ENCODE results near the gene QRSL1.

Gene QRSL1

GRCh38 chr6:106667022-106667402 lies 37.6 kb downstream of the QRSL1 start:
- Histone ChIP-seq H2BK15ac (replicated peaks; ENCODE audit: low read depth) (no peak overlapping the region), H3K4me3 (ENCODE audit: low read length) (no peak overlapping the region), H3K18ac (ENCODE audit: low read length) (no peak overlapping the region), H3K4ac (ENCODE audit: low read depth, low read length) (no peak overlapping the region), H3K27ac (ENCODE audit: low read depth, low read length) (no peak overlapping the region), H3K4me1 (ENCODE audit: control insufficient read depth, low read depth, low read length) (no peaks in the 10 kb centered on the region), H3K79me1 (ENCODE audit: low read length) (no peaks in the 10 kb centered on the region), H3K79me2 (ENCODE audit: control insufficient read depth, insufficient read depth, low read length) (no peaks in the 10 kb centered on the region), H2AK5ac (ENCODE audit: low read length) (no peak overlapping the region), H3K36me3 (ENCODE audit: control insufficient read depth, insufficient read depth, low read length) (no peaks in the 10 kb centered on the region), H2BK5ac (ENCODE audit: low read length) (no peak overlapping the region), H3K9ac (ENCODE audit: low read length) (no peak overlapping the region), H3K4me2 (ENCODE audit: low read length) (no peak overlapping the region), H3K23ac (ENCODE audit: low read length) (no peak overlapping the region), H3K27me3 (ENCODE audit: insufficient read depth, low read length, poor library complexity) (no peaks in the 10 kb centered on the region), H4K5ac (ENCODE audit: low read length) (no peak overlapping the region), H3K56ac (ENCODE audit: low read length) (no peak overlapping the region), H2BK120ac (ENCODE audit: low read depth, low read length) (no peak overlapping the region), H4K8ac (ENCODE audit: low read depth, low read length) (no peak overlapping the region)
- no CpG with 5 or more reads among the region's 4 CpGs for WGBS (ENCODE audit: extremely low coverage, insufficient coverage, low lambda C conversion rate)
- DNase-seq: no peak

DNA sequence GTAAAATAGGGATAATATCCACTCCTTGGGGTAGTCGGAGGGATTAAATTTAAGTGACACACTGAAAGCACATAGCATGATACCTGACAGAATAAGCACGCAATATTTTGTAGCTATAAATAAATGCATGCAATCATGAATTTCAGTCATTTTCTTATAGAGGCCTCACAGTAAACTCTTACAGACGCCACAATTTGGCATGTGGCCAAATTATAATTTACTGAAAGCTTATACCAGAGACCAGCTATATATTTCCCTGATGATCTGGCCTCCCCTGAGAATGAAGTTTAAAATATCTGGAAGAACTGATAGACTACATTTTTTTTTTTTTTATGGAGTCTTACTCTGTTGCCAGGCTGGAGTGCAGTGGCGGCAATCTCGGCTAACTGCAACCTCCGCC lies 40.9 kb downstream of the QRSL1 start:
- no peak overlapping the region for H2BK5ac ChIP-seq (ENCODE audit: low read length)
- H3K36me3 ChIP-seq (ENCODE audit: control insufficient read depth, insufficient read depth, low read length): no peaks in the 10 kb centered on the region
- H2BK120ac ChIP-seq (ENCODE audit: low read depth, low read length): no peak overlapping the region
- H3K79me1 ChIP-seq (ENCODE audit: low read length): no peaks in the 10 kb centered on the region
- no peak overlapping the region for H4K5ac ChIP-seq (ENCODE audit: low read length)
- WGBS (ENCODE audit: extremely low coverage, insufficient coverage, low lambda C conversion rate): no CpG with 5 or more reads among the region's 6 CpGs
- DNase-seq: no peak
- no peak overlapping the region for H3K4me2 ChIP-seq (ENCODE audit: low read length)
- H3K4ac ChIP-seq (ENCODE audit: low read depth, low read length): no peak overlapping the region
- H3K9ac ChIP-seq (ENCODE audit: low read length): no peak overlapping the region
- no peaks in the 10 kb centered on the region for H3K4me1 ChIP-seq (ENCODE audit: control insufficient read depth, low read depth, low read length)
- no peak overlapping the region for H3K27ac ChIP-seq (ENCODE audit: low read depth, low read length)
- no peak overlapping the region for H3K4me3 ChIP-seq (ENCODE audit: low read length)
- no peaks in the 10 kb centered on the region for H3K79me2 ChIP-seq (ENCODE audit: control insufficient read depth, insufficient read depth, low read length)
- no peak overlapping the region for H2BK15ac ChIP-seq (replicated peaks; ENCODE audit: low read depth)
- H3K18ac ChIP-seq (ENCODE audit: low read length): no peak overlapping the region
- H3K23ac ChIP-seq (ENCODE audit: low read length): no peak overlapping the region
- no peaks in the 10 kb centered on the region for H3K27me3 ChIP-seq (ENCODE audit: insufficient read depth, low read length, poor library complexity)
- H4K8ac ChIP-seq (ENCODE audit: low read depth, low read length): no peak overlapping the region
- H3K56ac ChIP-seq (ENCODE audit: low read length): no peak overlapping the region
- H2AK5ac ChIP-seq (ENCODE audit: low read length): no peak overlapping the region

GRCh38 chr6:106671651-106672050 lies 42.3 kb downstream of the QRSL1 start:
- Histone ChIP-seq H3K79me1 (ENCODE audit: low read length) (no peaks in the 10 kb centered on the region), H3K27ac (ENCODE audit: low read depth, low read length) (no peak overlapping the region), H4K5ac (ENCODE audit: low read length) (no peak overlapping the region), H4K8ac (ENCODE audit: low read depth, low read length) (no peak overlapping the region), H3K18ac (ENCODE audit: low read length) (no peak overlapping the region), H3K9ac (ENCODE audit: low read length) (no peak overlapping the region), H2BK120ac (ENCODE audit: low read depth, low read length) (no peak overlapping the region), H3K4me1 (ENCODE audit: control insufficient read depth, low read depth, low read length) (no peaks in the 10 kb centered on the region), H2BK15ac (replicated peaks; ENCODE audit: low read depth) (no peak overlapping the region), H3K79me2 (ENCODE audit: control insufficient read depth, insufficient read depth, low read length) (no peaks in the 10 kb centered on the region), H2AK5ac (ENCODE audit: low read length) (no peak overlapping the region), H3K4me2 (ENCODE audit: low read length) (no peak overlapping the region), H3K27me3 (ENCODE audit: insufficient read depth, low read length, poor library complexity) (no peaks in the 10 kb centered on the region), H3K56ac (ENCODE audit: low read length) (no peak overlapping the region), H3K23ac (ENCODE audit: low read length) (no peak overlapping the region), H3K4me3 (ENCODE audit: low read length) (no peak overlapping the region), H2BK5ac (ENCODE audit: low read length) (no peak overlapping the region), H3K36me3 (ENCODE audit: control insufficient read depth, insufficient read depth, low read length) (no peaks in the 10 kb centered on the region), H3K4ac (ENCODE audit: low read depth, low read length) (no peak overlapping the region)
- DNase-seq: no peak
- no CpG with 5 or more reads among the region's 3 CpGs for WGBS (ENCODE audit: extremely low coverage, insufficient coverage, low lambda C conversion rate)

- Histone ChIP-seq H3K56ac (ENCODE audit: low read length) (no peak overlapping the region), H3K27me3 (ENCODE audit: insufficient read depth, low read length, poor library complexity) (no peaks in the 10 kb centered on the region), H2AK5ac (ENCODE audit: low read length) (no peak overlapping the region), H2BK5ac (ENCODE audit: low read length) (no peak overlapping the region), H4K5ac (ENCODE audit: low read length) (no peak overlapping the region), H3K79me2 (ENCODE audit: control insufficient read depth, insufficient read depth, low read length) (no peaks in the 10 kb centered on the region), H3K9ac (ENCODE audit: low read length) (no peak overlapping the region), H3K4ac (ENCODE audit: low read depth, low read length) (no peak overlapping the region), H3K27ac (ENCODE audit: low read depth, low read length) (no peak overlapping the region), H4K8ac (ENCODE audit: low read depth, low read length) (no peak overlapping the region), H3K79me1 (ENCODE audit: low read length) (no peaks in the 10 kb centered on the region), H3K4me3 (ENCODE audit: low read length) (no peak overlapping the region), H3K23ac (ENCODE audit: low read length) (no peak overlapping the region), H3K4me2 (ENCODE audit: low read length) (no peak overlapping the region), H2BK15ac (replicated peaks; ENCODE audit: low read depth) (no peak overlapping the region), H3K18ac (ENCODE audit: low read length) (no peak overlapping the region), H2BK120ac (ENCODE audit: low read depth, low read length) (no peak overlapping the region), H3K36me3 (ENCODE audit: control insufficient read depth, insufficient read depth, low read length) (no peaks in the 10 kb centered on the region), H3K4me1 (ENCODE audit: control insufficient read depth, low read depth, low read length) (no peaks in the 10 kb centered on the region)
- DNase-seq: no peak
Measured at GRCh38 chr6:106674541-106675229, 45.3 kb downstream of the QRSL1 start.

DNA sequence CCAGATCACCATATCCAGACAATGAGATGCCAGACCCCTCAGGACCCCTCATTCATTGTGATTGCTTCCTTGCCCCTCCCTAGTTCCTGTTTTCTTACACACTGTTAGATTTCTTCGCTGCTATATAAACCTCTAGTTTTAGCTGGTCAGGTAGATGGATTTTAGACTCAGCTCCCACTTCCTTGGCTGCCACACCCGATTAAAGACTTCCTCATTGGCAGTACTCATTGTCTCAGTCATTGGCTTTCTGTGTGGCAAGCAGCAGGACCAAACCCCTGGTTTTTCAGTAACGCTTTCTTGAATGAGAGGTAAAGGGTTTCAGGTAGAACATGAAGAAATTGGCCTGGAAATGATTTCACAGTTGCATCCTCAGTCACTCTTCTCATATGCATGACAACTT lies 47.9 kb downstream of the QRSL1 start:
- Histone ChIP-seq H2AK5ac (ENCODE audit: low read length) (no peak overlapping the region), H3K56ac (ENCODE audit: low read length) (no peak overlapping the region), H3K27me3 (ENCODE audit: insufficient read depth, low read length, poor library complexity) (no peaks in the 10 kb centered on the region), H3K27ac (ENCODE audit: low read depth, low read length) (no peak overlapping the region), H2BK15ac (replicated peaks; ENCODE audit: low read depth) (no peak overlapping the region), H4K8ac (ENCODE audit: low read depth, low read length) (no peak overlapping the region), H3K79me1 (ENCODE audit: low read length) (no peaks in the 10 kb centered on the region), H3K4ac (ENCODE audit: low read depth, low read length) (no peak overlapping the region), H3K23ac (ENCODE audit: low read length) (no peak overlapping the region), H3K36me3 (ENCODE audit: control insufficient read depth, insufficient read depth, low read length) (no peaks in the 10 kb centered on the region), H3K4me3 (ENCODE audit: low read length) (no peak overlapping the region), H3K18ac (ENCODE audit: low read length) (no peak overlapping the region), H3K4me1 (ENCODE audit: control insufficient read depth, low read depth, low read length) (no peaks in the 10 kb centered on the region), H2BK120ac (ENCODE audit: low read depth, low read length) (no peak overlapping the region), H3K79me2 (ENCODE audit: control insufficient read depth, insufficient read depth, low read length) (no peaks in the 10 kb centered on the region), H4K5ac (ENCODE audit: low read length) (no peak overlapping the region), H2BK5ac (ENCODE audit: low read length) (no peak overlapping the region), H3K4me2 (ENCODE audit: low read length) (no peak overlapping the region), H3K9ac (ENCODE audit: low read length) (no peak overlapping the region)
- WGBS (ENCODE audit: extremely low coverage, insufficient coverage, low lambda C conversion rate): no CpG with 5 or more reads among the region's 3 CpGs
- no peak for DNase-seq

DNA sequence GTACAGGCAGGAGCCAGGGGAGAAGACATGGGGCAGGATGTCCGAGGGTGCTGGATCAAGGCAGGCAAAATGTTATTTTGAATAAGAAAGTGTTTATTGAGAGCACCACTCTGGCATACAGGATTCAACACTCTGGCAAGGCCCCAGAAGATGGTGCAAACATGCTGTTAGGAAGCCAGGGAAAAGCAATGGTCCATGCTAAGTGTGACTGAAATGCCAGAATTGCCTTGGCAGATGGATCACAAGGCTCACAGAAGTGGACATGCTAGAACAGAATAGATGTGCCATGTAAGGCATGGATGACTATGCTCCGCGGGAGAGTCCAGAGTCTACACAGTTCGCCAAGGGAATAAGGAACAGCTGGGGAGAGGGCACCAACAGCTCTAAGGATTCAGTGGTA lies 54.6 kb downstream of the QRSL1 start:
- Histone ChIP-seq H3K4me1 (ENCODE audit: control insufficient read depth, low read depth, low read length) (no peaks in the 10 kb centered on the region), H3K36me3 (ENCODE audit: control insufficient read depth, insufficient read depth, low read length) (no peaks in the 10 kb centered on the region), H3K56ac (ENCODE audit: low read length) (no peak overlapping the region), H3K23ac (ENCODE audit: low read length) (no peak overlapping the region), H3K4me3 (ENCODE audit: low read length) (no peak overlapping the region), H3K27me3 (ENCODE audit: insufficient read depth, low read length, poor library complexity) (no peaks in the 10 kb centered on the region), H3K79me2 (ENCODE audit: control insufficient read depth, insufficient read depth, low read length) (no peaks in the 10 kb centered on the region), H3K4ac (ENCODE audit: low read depth, low read length) (no peak overlapping the region), H3K9ac (ENCODE audit: low read length) (no peak overlapping the region), H3K27ac (ENCODE audit: low read depth, low read length) (no peak overlapping the region), H3K79me1 (ENCODE audit: low read length) (no peaks in the 10 kb centered on the region), H4K8ac (ENCODE audit: low read depth, low read length) (no peak overlapping the region), H2BK15ac (replicated peaks; ENCODE audit: low read depth) (no peak overlapping the region), H2AK5ac (ENCODE audit: low read length) (no peak overlapping the region), H3K4me2 (ENCODE audit: low read length) (no peak overlapping the region), H3K18ac (ENCODE audit: low read length) (no peak overlapping the region), H2BK5ac (ENCODE audit: low read length) (no peak overlapping the region), H2BK120ac (ENCODE audit: low read depth, low read length) (no peak overlapping the region), H4K5ac (ENCODE audit: low read length) (no peak overlapping the region)
- no peak for DNase-seq
- no CpG with 5 or more reads among the region's 4 CpGs for WGBS (ENCODE audit: extremely low coverage, insufficient coverage, low lambda C conversion rate)
